HepG2 (cell line): ENCODE measurements around the gene AP1G1. TPM values are rescaled to one million over a fixed set of nuclear protein-coding genes. Genes with fewer than 3 reads are reported as not detected.

Source experiments
- ARNT ChIP-seq: fragments of 450-650 bp; IDR thresholded peaks from 2 replicates; pipeline ENCODE4 v1.6.1; 2017
- BRF2 ChIP-seq: sonication (generic); formaldehyde crosslinking; IDR thresholded peaks from 2 replicates; pipeline ENCODE4 v1.8.1; 2022; ENCODE audit warnings: mild to moderate bottlenecking, missing genetic modification reagents
- GZF1 ChIP-seq: sonication (generic); formaldehyde crosslinking; IDR thresholded peaks from 2 replicates; pipeline ENCODE4 v1.5.1; 2020; ENCODE audit warnings: mild to moderate bottlenecking, missing genetic modification reagents
- NFE2L2 ChIP-seq: fragments of 150-350 bp; IDR thresholded peaks from 2 replicates; pipeline ENCODE4 v1.6.1; 2014; ENCODE audit warnings: low read length
- RBAK ChIP-seq: sonication (generic); formaldehyde crosslinking; IDR thresholded peaks from 2 replicates; pipeline ENCODE4 v1.5.1; 2020; ENCODE audit warnings: mild to moderate bottlenecking, missing genetic modification reagents
- ZHX2 ChIP-seq, 2 experiments: sonication (generic) in 1 of 2; formaldehyde crosslinking in 1 of 2; IDR thresholded peaks; 2 replicates each; pipeline versions ENCODE4 v1.6.1 to v1.9.0; 2014 to 2022; ENCODE audit warnings: antibody characterized with exemption in 1 of 2, borderline replicate concordance in 1 of 2, inconsistent platforms in 1 of 2, low read depth in 1 of 2, missing genetic modification reagents in 1 of 2
- ZNF318 ChIP-seq: sonication (generic); formaldehyde crosslinking; IDR thresholded peaks from 2 replicates; pipeline ENCODE4 v1.4.0; 2020; ENCODE audit warnings: mild to moderate bottlenecking, missing genetic modification reagents
- ZNF335 ChIP-seq: sonication (generic); formaldehyde crosslinking; IDR thresholded peaks from 2 replicates; pipeline ENCODE4 v1.4.0; 2020; ENCODE audit warnings: missing genetic modification reagents
- ZNF414 ChIP-seq: sonication (generic); formaldehyde crosslinking; IDR thresholded peaks from 2 replicates; pipeline ENCODE4 v1.5.0; 2020; ENCODE audit warnings: missing genetic modification reagents
- ZNF549 ChIP-seq: sonication (generic); formaldehyde crosslinking; IDR thresholded peaks from 2 replicates; pipeline ENCODE4 v1.5.0; 2020; ENCODE audit warnings: missing genetic modification reagents
- ZNF691 ChIP-seq: sonication (generic); formaldehyde crosslinking; IDR thresholded peaks from 2 replicates; pipeline ENCODE4 v1.4.0; 2020; ENCODE audit warnings: missing genetic modification reagents, low read depth, mild to moderate bottlenecking, borderline replicate concordance
- polyA plus RNA-seq, 8 experiments: library from polyadenylated mRNA; depleted of rRNA in 3 of 8; stranded (reverse) in 7 of 8; unstranded in 1 of 8; fragments of >200 nt; fragmentation: Illumina TruSeq in 4 of 8; extraction: Trizol in 4 of 8; gene quantifications; 2 replicates each; pipeline versions ENCODE4 v1.2.1 to v1.2.3, GENCODE V29; 2011 to 2016; ENCODE audit warnings: low read depth in 4 of 8, missing spikeins in 1 of 8, mixed read lengths in 1 of 8; ENCODE audit not compliant: insufficient read depth in 1 of 8
- total RNA-seq, 5 experiments: library from RNA; depleted of rRNA; stranded (reverse); fragments of >200 nt; fragmentation: Illumina TruSeq; extraction: Trizol; gene quantifications; 2 replicates each; pipeline ENCODE4 v1.2.3, GENCODE V29; 2016; ENCODE audit warnings: low read depth in 1 of 5

The AP1G1 gene
- total and polyA plus RNA-seq, 2 of the 13 experiments (the other 11 are each of a cell fraction or from before 2014, with no cell fraction given), result 62.2 to 66.2 TPM

- TF ChIP-seq ZNF318 (CRISPR knock-in tag), result peak; percentile 62; the same call in 1 of the 2 replicates
- no peak; the same call in 1 of the 2 replicates for TF ChIP-seq BRF2 (CRISPR knock-in tag)
- no peak for TF ChIP-seq GZF1 (CRISPR knock-in tag)
- TF ChIP-seq ZNF414 (CRISPR knock-in tag), result no peak
- no peak for TF ChIP-seq ZNF549 (CRISPR knock-in tag)
- no peak for TF ChIP-seq ZHX2 (IDR thresholded peaks at IDR 0.05; ENCODE audit: low read depth)
- no peak for TF ChIP-seq ZHX2 (CRISPR knock-in tag; IDR thresholded peaks at IDR 0.05; ENCODE audit: borderline replicate concordance)
- TF ChIP-seq ZNF691 (CRISPR knock-in tag), result 0 out of 2 replicates have a peak, but pooled peaks have one; percentile 43
- no peak for TF ChIP-seq NFE2L2
- TF ChIP-seq ARNT, result no peak
- TF ChIP-seq ZNF335, result 0 out of 2 replicates have a peak, but pooled peaks have one; percentile 45
- TF ChIP-seq RBAK (CRISPR knock-in tag), result no peak
Observed at GRCh38 chr16:71722801-71723536, 85.7 kb downstream of the AP1G1 start (continued).
